Stimulated activated CD4-positive, alpha-beta T cell treated with anti-CD3 and anti-CD28 coated beads, TNF-alpha, amount 100 ng/mL, for 4 hours (primary cell): ENCODE results near the gene SRRM3.
"Not testable (repeated sequence)": the region's sequence is repeated elsewhere in the genome, so short reads cannot be mapped to it uniquely, and the experiment has no call there.

Source experiments
- DNase-seq, 3 experiments: peaks; one replicate each; pipeline ENCODE4 v3.0.0-alpha.2; 2020; ENCODE audit warnings: low read depth in 3 of 3

Gene SRRM3

DNA sequence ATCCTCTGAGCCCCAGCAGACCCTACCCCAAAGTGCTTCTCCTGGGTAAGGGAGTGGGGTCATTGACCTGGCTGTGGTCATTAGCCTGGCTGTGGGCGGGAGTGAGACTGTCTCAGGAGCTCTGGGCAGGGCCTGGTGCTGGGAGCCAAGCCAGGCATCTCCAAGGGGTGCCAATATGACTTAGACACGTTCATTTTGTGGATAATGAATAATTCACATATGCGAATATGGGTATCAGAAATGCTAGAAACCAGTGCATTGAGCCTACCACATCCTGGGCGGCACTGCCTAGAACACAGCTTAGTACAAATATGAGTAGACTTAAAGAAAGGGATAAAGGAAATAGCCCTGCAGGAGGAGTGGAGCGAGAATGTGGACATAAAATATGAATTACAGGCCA lies 14.4 kb upstream of the SRRM3 start:
- DNase-seq: no peak

DNA sequence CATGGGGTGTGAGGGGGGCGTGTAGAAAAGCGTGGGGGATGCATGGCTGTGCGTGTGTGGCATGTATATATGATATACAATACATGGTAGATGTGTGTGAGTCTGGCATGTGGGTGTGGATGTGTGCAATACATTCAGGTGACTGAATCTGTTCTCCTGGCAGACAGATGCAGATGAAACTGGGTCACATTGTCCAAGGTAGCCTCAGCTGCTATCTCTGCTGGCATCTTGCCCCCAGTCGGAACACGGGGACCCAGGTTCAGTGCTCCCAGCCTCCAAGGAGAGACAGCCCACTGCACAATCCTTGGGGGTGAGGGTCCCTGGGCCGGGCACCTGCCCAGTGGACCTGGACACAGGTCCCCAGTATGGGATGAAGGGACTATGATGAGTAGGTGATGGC lies 12.4 kb upstream of the SRRM3 start:
- DNase-seq: no peak

DNA sequence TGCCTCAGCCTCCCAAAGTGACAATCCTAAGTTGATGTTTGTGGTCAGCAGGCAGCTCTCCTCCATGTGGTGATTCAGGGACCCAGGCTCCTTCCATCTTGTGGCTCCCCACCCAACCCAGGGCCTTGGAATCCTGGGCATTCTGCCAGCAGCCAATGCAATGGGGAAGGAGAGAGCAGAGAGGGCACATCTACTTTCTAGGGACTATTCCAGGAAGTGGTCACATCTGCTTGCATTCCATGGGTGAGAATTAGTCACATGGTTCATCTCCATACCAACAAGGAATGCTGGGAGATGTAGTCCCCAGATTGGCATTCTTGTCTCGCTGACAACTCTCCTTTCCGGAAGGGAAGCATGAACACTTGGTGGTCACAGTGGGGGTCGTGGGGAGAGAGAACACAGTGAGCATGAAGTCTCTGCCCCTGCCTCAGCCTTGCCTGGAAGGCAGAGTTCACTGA lies 9.9 kb upstream of the SRRM3 start:
- no peak for DNase-seq

DNA sequence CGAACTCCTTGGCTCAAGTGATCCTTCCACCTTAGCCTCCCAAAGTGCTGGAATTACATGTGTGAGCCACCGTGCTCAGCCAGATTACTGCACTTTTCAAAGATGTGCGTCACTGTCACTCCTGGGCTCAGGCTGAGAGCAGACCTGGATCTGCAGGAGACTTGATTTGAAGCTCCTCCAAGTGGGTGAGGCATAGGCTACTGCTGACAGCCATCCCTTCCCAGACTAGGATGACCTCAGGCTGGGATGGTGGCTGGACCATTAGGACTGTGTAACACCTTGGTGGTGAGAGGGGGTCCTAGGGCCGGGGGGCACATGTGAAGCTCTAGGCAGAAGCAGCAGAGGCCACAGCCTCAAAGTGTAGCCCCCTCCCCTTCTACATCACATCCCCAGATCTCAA lies 8.2 kb upstream of the SRRM3 start:
- DNase-seq: no peak

DNA sequence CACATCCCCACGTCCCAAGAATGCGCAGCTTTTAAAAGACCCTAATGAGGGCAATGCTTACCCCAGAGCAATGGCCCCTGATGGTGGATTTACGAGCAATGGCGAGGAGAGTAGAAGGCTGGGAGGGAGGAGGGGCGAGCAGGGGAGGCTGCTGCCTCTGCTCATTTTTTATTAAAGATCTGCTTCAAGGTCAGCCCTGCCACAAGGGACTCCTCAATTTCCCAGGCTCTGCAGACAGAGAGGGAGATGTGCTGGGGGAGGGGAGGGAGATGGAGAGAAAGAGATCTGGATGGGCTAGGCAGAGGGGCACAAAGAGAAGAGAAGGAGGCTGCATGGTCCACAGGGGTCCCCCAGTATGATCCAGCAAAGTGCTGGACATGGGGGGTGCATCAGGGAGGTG lies 7.8 kb upstream of the SRRM3 start:
- no peak for DNase-seq

DNA sequence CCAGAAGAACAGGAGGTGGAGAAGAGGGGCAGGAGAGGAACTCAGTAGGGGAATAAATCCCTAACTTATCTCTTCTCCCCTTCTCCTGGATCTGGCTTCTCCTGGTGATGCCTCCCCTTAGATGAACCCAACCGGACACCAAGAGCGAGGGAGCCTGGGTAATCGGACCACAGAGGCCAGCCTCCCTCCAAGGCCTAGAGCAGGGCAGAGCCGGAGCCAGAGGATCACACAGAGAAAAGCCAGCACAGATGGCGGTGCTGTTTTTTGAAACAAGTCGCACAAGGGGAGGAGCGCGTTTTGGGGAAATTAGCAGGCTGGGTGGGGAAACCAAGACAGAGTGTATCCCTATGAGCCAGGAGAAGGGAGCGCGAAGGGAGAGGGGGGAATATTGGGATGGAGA lies 4.9 kb upstream of the SRRM3 start:
- no peak for DNase-seq

DNA sequence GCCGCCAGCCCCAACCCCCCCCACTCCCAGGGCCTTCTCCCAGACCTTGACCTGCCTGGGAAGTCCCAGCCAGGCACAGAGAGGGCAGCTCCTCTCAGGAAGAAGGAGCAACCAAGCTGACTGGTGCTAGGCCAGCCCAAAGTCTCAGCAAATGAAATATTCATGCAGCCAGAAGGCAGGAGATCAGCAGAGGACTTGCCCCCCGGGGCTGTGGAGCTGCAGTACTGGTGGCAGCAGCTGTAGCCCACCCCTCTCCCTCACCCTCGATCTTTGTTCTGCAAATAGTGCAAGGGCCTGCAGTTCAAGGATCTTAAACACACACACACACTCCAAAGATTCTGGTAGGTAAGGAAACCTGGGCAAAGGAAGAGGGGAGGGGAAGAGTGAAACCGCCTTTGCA lies 3.5 kb upstream of the SRRM3 start:
- DNase-seq: no peak

DNA sequence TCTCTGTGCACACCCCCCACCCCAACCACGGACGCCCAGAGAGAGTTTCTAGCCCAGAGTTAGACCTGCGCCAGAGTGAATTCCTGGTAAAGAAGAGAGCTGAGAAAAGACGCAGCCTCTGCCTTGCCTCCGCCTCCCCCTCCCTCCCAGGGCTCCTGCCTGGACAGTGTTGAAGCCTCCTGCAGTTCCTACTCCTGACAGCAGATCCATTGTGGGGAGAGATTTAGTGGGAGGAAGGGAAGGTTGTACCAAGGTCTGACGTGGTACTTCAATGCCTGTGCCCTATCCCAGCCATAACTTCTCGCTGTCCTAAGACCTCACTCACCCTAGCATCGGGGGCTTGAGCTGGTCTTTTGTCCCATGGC lies 952 bp downstream of the SRRM3 start:
- no peak for DNase-seq

DNA sequence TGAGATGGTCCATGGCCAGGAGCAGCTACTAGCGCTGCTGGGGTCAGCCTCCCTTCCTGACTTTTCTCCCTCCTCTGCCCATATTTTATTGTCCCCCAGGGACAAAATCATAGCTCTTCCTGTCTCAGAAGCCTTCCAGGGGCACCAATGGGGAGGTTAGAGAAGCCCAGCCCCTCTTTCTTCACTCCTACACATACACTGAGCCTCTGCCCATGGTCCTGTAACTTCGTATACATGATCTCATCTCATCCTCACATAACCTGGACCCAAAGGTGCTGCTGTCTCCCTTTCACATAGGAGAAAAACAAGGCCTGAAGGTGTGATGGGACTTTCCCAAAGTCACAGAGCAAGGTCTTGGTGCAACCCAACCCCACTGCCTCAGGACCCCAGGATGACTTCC lies 2.5 kb downstream of the SRRM3 start:
- no peak for DNase-seq

DNA sequence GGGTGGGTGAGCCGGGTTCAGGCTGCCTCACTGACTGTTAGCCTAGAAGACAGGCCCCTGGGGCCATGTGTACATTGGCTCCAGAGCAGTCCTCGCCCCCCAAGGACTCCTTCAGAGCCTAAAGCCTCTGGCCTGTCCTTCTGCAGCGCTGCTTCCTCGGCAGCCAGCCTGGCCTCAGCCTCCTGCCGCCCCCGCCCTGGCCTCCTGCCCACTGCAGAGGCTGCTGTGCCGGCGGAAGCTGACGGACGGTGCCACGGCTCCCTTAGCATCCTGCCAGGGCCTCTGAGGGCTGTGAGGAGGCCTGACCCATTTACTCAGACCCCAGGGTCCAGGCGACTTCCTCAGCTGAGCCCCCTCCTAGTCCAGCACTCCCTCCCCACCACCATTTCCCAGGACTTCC lies 4.9 kb downstream of the SRRM3 start:
- DNase-seq: no peak

DNA sequence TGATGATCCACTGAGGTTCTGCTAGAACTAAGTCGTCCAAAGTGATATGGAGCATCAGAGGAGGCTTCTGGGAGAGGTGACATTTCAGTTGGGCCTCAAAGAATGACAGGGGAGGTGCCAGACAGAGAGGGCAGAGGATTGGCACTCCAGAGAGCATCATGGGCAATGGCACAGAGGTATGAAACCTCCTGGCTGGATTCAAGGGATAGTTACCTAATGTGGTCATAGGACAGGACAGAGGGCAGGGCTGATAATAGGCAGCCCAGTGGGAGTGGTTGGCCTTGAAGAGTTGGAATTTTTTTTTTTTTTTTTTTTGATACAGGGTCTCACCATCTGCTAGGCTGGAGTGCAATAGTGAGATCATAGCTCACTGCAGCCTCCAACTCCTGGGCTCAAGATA lies 7.6 kb downstream of the SRRM3 start:
- DNase-seq: no peak

DNA sequence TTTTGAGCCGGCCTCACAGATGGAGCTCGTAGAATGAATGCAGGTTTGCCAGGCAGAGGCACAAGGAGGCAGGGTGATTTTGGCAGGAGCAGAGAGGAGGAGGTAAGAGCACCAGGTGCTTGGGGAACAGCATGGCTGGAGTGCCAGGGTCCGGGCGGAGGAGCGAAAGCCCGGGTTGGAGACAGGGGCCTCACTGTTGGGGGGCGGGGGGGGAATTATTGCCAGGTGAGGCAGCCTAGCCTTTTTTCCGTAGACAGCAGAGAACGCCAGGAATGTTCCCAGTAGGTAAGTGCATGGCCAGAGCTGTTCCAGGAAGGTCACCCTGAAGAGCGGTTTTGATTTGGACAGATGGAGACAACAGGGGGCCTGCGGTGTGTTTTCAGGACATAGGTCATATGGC lies 9.5 kb downstream of the SRRM3 start:
- no peak for DNase-seq

DNA sequence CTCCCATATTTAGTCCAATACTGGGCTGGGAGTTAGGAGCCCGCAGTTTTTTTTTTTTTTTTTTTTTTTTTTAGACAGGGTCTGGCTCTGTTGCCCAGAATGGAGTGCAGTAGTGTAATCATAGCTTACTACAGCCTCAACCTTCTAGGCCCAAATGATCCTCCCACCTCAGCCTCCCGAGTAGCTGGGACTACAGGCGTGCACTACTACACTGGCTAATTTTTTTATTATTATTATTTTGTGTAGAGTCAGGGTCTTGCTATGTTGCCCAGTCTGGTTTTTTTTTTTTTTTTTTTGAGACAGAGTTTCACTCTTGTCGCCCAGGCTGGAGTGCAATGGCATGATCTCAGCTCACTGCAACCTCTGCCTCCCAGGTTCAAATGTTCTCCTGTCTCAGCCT lies 13.7 kb downstream of the SRRM3 start:
- DNase-seq: not testable (repeated sequence)

DNA sequence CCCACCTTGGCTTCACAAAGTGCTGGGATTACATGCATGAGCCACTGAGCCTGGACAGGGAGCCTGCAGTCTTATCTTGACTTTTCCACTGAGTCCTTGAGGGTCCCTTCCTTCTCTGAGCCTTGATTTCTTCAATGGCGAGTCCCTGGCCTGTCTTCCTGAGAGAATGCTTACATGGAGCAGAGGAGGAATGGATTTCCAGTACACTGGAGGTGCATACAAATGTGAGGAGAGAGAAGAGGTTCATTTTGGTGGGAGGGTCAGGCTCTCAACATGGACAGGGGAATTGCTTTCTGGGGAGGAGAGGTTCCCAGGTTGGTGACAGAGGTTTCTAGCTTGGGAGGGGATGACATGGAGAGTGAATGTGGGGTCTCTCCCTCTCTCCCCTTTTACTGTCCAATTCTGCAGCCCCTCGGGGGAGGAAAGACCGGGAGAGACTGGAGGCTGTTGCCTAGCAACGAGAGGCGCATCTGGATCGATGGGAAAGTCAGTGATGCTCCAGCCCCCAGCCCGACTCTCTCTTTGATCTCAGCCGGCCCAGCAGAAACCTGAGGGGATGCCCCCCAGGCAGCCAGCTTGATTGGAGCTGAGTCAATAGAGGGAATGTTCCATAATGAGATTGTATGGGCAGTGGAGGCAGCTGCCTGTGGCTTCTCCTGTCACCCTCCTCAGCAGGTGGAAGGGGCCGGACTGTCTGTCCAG lies 14.8 kb downstream of the SRRM3 start:
- no peak for DNase-seq

DNA sequence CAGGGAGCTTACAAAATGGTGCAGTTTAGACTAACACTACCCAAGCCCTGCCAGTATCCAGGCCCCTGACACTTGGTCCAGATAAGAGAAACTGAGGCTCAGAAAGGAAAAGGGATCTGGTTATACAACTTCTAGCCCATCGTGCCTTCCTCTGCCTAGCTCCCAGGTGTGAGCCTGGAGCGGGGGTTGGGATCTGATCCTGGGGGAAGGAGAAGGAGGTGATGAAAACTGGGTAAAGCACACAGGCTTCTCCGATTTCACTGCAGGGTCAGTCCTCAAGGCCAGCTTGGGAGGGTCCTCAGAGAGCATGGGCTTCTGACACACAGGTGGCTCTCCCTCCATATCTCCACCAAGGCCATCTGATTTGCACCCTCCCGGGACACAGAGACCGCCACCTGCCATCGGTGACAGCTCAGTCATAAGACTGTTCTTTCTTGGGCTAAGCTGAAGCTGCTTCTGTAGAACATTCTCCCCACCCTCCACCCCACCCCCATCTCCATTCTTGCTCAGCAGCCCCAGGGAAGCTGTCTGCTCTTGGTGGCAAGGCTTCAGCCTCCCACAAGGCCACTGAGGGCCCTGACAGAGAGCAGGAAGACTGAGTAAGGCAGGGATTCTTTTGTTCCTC lies 16.4 kb downstream of the SRRM3 start:
- no peak for DNase-seq

DNA sequence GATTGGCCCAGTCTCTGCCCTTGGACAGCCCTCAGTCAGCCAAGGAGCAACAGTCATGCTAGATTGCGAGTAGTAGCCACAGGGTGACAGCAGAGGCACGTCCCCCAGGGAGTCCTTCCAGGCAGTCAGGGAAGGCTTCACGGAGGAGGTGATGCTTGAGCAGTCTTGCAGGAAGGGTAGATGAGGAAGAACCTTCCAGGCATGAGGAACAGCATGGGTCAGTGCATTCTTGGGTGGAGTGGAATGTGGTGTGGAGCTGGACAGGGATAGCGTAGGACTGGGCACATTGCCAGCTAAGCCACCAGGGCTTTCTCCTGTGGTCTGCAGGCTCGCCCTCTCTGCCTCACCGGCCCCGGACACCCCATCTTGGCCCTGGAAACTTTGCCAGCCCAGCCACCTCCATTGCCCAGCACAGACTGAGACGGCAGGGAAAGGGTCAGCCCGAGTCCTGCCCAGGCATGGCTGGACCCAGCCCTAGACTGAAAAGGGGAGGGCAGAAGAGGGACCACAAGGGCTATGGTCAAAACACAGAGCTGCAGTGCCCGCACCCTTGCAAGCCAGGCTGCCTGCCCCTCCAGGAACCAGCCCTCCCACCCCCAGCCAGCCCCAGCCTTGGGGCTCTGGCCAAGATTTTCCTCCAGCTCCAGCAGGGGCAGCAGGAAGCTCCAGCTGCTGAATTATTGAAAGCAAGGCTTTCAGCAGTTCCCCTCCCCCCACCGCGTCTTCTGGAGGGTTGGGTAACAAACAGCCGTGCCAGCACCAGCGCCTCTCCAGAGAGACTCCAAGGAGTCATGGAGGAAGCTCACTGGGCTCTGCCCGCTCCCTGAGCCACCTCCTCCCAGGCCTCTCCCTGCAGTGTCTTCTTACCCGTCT lies 18.7 kb downstream of the SRRM3 start:
- DNase-seq: no peak

DNA sequence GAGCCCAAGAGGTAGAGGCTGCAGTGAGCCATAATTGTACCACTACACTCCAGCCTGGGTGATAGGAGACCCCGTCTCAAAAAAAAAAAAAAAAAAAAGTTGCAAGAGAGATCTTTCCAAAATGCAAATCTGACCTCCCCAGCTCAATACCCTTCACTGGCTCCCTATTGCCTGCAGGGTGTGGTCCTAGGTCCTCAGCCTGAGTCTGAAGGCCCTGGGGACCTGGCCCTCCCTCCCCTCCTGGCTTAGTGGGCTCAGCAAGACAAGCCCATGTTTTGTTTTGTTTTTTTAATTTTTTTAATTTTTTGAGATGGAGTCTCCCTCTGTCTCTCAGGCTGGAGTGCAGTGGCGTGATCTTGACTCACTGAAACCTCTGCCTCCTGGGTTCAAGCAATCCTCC lies 20.6 kb downstream of the SRRM3 start:
- no peak for DNase-seq

DNA sequence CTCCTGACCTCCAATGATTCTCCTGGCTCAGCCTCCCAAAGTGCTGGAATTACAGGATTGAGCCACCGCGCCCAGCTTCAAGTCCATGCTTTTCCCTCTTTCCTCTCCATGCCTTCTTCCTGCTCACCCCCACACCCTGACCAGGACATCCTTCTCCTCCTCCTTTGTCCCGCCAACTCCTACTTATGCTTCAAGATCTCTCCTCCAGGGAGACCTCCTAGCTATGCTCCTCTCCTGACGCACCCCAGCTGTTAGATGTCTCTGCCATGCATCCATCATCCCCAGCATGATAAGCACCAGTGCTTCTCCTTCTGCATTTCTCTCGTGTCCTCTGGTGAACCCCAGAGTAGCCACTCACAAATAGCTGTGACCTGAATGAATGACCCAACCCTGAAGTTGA lies 21.1 kb downstream of the SRRM3 start:
- DNase-seq: no peak

DNA sequence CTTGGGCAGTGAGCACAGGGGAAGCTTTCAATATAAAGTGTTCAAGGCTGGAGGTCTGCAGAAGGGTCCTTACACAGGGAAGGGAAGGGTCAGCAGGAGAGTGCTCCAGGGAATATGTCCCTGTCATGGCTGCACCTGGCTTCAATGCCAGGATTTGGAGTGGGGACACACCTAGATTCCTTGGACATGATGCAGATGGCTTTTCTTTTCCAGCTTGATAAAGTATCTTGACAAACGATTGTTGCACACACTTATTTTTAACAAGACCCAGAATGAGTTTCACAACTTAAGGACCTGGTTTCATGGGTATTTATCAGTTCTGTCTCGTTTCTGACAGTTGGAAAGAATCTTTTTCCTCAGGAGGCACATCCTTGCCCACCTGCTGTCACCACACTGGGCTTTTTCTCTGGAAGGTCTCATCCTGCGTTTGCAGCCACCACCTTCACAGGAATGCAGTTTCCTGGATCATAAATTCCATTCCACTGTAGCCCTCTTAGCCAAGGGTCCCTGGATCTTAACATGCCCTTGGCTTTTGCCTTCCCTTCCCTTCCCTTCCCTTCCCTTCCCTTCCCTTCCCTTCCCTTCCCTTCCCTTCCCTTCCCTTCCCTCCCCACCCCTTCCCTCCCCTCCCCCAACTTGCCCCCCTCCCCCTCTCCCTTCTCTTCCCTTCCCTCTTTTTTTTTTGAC lies 21.7 kb downstream of the SRRM3 start:
- no peak for DNase-seq

DNA sequence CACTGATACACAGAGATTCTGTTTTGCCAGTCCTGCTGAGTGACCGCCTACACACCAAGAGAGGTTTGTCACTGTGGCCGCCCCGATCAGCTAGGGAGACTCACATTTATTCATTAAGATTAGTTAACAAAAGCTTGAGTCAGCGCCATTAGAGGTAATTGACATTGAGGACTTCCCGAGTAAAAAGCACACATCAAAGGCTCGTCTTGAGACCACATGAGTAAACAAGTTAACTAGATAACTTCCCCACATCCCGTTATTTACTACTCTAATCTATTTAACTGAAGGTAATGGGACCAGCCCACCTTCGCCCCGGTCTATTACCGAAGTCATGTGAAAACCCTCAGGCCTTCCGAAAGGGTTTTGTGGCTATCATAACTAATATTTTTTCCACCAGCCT lies 23.0 kb downstream of the SRRM3 start:
- DNase-seq: no peak

DNA sequence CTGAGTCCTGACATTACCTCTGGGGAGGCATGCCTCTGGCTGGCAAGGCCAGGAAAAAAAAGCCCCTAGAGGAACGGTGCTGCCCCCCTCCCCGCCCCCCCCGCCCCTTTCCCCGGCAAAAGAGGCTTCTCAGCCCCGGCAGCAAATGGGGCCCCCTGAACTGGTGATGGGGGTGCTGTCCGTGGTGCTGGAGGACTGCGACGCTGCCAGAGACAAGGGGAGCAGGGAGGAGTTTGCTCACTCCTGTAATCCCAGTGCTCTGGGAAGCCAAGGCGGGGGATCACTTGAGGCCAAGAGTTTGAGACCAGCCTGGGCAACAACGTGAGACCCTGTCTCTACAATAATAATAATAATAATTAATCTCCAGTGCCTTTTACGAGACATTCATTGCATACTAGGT lies 23.7 kb downstream of the SRRM3 start:
- no peak for DNase-seq

DNA sequence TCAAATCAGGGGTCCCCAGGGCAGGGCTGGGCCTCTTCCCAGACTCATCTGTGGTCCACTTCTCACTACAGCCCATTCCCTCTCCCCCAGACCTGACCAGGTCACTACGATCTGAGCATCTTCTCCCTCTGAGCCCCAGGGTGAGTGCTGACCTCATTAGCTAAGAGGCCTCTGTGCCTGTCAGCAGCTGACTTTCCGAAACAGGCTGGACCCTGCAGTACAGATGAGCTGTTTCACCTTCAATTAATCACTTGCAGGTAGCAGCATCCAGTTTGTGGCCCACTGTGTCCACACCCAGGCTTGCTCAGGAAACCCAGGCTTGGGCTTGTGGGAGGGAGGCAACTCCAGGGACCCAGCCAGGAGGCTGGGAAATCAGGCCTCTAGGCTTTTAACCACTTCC lies 24.3 kb downstream of the SRRM3 start:
- DNase-seq: no peak
